GM19468 (cell line): ENCODE results near the gene ITGB8.
"Not testable (repeated sequence)": the region's sequence is repeated elsewhere in the genome, so short reads cannot be mapped to it uniquely, and the experiment has no call there.

ENCODE experiments used
- ATAC-seq: cut with Tn5 transposase; IDR thresholded peaks from one replicate; pipeline ENCODE4 v1.9.1; 2021; ENCODE audit warnings: mild to moderate bottlenecking, moderate library complexity, moderate number of reproducible peaks; ENCODE audit not compliant: unreplicated experiment; ENCODE audit errors: extremely low read depth

The ITGB8 gene

DNA sequence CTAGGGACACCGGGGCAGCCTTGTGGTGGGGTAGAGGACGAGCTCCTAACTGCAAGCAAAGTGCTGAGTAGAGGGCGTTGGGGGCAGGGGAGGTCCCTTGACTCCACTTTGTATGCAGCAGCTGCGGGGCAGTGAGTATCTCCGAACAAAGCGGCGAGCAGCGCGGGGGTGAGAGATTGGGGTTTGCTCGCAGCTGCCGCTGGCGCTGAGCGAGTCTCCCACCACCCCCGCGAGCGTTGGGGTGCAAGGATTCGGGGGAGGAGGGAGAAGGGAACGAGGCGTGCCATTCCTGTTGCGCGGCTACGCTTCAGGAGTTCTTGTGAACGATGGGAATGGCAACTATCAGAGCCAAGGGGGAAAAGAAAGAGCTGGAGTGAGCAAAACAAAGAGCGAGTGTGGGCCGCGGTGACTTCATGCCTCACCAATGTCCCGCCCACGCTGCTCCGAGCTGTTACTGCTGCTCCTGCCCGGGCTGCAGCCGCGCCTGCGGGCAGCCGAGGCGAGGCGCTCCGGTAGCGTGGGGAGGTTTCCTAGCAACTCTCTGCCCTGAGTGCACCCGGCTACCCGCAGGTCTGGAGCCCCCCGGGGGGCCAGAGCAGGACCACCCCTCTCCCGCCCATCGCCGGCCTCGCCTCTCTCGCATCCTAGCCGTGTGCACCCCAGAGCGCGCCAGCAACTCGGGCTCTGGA is at the start of gene ITGB8:
ITGB8 (plus strand) TSS at position 662 of the 689 bp plus-strand sequence. CDS start 907 bp downstream, outside the sequence.
- peak; percentile 34 for ATAC-seq

GRCh38 chr7:20282959-20283358 is 47.7 kb upstream of the ITGB8 start:
- ATAC-seq, result no peak

DNA sequence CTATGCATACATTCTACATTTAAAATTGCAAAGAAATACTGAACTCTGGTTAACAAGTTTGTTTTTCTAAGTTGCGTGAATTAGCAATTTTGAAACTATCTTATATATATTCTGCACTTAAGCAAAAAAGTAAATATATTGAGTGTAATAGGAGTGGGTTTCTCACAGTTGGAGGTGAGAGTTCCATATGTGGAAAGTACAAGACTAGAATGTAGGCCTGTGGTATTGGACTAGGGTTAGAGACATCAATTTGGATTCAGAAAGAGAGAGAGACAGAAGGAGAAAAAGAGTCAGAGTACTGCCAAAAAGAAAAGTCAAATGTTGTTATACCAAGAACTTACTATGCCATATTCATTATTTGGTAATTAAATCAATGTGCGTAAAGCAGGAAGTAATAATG is 47.3 kb upstream of the ITGB8 start:
- ATAC-seq, result no peak

DNA sequence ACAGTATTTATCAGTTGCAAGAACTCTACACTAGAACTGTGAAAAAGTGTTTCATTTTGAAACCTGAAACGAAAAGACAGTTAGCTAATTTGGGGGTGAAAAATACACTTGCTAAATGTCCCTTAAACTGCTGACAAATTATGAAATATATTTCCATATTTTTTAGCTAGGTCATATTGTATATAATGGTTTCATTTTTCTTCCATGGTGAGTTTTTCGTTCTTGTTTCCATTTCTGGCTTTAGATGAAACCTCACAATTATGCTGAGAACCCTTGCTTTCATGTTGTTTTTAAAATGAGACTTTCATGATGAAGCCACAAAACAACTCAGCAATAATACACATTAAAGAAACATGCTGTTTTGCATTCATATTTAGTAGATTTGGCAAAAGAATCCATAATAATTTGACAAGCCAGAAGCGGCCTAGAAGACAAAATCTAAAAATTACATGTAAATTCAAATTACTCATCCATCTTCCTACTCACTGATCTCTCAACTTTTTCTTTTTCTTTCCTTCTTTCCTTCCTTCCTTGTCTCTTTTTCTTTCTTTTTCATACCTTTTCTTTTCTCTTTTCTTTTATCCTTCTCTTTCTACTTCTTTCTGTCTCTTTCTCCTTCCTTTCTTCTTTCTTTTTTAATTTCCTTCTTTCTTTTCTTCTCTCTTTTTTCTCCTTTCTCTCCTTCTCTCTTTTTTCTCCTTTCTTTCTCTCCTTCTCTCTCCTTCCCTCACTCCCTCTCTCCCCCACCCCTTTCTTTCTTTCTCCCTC is 46.5 kb upstream of the ITGB8 start:
- no peak for ATAC-seq

- ATAC-seq, result no peak
These were observed 45.9 kb upstream of the ITGB8 start for GRCh38 chr7:20284771-20285143.

- ATAC-seq, result no peak
These were observed 43.4 kb upstream of the ITGB8 start for GRCh38 chr7:20287317-20287716.

- no peak for ATAC-seq
These were observed 42.7 kb upstream of the ITGB8 start for GRCh38 chr7:20288036-20288435.

DNA sequence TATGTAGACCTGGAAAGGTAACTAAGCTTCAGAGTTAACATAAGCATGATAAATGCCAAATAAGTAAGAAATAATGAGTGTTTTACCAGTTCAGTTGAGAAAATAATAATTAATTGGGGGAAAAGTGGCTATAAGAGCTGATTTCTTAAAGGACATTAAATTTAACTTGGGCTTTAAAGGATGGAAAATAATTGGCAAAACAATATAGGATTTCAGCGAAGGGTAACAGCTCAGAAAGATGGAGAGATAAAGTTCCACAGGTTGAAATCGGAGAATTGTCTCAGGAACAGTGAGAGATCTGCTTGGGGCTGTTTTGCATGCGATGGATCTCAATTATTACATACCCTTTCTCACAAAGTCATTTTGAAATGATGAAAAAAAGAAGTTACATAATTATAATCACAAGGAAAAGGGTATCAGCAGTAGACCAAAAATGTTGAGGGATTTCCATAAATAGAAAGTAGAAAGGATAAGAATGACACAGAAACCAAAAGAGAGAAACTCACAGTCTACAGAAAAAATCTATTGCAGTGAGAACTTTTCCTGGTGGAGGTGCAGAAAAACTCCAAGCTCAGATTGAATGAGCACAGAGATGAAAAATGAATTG is 40.1 kb upstream of the ITGB8 start:
- ATAC-seq, result no peak

- ATAC-seq, result no peak
These were observed 37.4 kb upstream of the ITGB8 start for GRCh38 chr7:20293336-20293735.

DNA sequence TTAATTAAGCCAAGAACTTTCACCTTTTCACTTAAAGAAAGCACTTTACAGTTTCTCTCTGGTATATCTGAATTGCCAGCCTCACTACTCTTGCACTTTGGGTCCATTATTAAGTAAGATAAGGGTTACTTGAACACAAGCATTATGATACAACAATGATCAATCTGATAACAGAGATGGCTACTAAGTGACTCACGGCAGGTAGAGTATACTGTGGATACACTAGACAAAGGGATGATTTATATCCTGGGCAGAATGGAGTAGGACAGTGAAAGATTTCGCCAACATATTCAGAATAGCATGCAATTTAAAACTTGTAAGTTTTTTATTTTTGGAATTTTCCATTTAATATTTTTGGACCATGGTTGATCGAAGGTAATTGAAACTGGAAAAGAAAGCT is 34.3 kb upstream of the ITGB8 start:
- no peak for ATAC-seq

DNA sequence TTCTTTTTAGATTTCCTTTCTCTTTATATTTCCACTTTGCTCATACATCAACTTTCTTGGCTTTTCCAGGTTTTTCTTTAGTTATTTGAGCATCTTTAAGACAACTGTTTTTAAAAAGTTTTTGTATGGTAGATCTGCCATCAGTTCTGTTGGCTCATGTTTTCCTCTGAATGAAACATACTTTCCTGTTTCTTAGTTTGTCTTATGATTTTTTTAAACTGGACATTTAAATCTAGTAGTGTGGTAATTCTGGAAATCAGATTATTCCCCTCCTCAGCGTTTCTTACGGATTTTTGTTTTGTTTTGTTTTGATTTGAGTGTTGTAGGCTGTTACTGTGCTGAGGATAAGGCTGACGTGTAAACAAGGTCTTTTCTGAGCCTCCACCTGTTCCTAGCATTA is 33.8 kb upstream of the ITGB8 start:
- no peak for ATAC-seq

- no peak for ATAC-seq
These were observed 32.2 kb upstream of the ITGB8 start for GRCh38 chr7:20298486-20298901.

DNA sequence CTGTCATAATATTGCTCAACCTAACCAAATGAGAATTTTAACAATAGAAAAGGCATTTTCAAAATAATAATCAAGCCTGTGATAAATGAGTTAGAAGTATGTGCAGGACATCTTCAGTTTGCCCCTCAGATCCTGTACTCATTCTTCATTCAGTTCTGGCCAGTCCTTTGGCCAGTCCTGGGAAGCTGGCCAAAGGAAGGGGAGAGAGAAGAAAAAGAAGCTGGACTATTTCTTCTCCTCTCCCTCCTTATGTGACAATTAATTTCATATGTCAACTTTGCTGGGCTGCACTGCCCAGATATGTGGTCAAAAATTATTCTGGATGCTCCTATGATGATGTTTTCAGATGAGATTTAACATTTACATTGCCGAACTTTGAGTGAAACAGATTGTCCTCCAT is 31.6 kb upstream of the ITGB8 start:
- no peak for ATAC-seq

DNA sequence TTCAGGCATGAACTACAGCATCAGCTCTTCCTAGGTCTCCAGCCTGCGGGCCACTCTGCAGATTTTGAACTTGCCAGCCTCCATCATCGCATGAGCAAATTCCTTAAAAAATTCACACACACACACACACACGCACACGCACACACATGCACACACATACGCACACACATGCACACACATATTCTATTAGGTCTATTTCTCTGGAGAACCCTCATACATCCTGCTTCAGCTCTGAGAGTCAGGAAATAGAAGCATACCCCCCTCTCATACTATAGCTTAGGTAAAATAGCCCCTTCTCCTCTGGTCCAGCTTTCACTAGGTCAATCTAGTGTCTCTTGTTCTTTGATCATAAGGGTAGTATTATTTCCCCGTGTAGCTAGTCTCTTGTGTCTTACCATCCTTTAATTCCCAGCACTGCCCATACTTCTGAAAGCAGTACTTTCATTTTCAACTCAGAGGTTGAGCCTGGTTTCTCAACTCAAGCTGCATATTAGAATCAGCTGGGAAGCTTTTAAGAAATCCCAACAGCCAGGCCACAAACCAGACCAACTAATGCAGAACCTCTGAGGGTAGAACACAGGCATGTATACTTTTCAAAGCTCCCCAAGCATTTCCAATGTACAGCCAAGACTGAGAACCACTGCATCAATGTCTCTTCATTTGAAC is 30.9 kb upstream of the ITGB8 start:
- ATAC-seq, result no peak

- ATAC-seq, result no peak
These were observed 29.3 kb upstream of the ITGB8 start for GRCh38 chr7:20301311-20301939.

DNA sequence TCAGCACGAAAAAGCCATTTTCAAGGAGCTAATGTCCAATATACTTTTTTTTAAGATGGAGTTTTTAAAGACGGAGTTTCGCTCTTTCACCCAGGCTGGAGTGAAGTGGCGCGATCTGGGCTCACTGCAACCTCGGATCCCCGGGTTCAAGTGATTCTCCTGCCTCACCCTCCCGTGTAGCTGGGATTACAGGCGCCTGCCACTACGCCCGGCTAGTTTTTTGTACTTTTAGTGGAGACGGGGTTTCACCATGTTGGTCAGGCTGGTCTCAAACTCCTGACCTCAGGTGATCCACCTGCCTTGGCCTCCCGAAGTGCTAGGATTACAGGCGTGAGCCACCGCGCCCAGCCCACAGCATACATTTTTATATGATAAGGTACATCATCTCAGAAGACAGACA is 28.4 kb upstream of the ITGB8 start:
- not testable (repeated sequence) for ATAC-seq

DNA sequence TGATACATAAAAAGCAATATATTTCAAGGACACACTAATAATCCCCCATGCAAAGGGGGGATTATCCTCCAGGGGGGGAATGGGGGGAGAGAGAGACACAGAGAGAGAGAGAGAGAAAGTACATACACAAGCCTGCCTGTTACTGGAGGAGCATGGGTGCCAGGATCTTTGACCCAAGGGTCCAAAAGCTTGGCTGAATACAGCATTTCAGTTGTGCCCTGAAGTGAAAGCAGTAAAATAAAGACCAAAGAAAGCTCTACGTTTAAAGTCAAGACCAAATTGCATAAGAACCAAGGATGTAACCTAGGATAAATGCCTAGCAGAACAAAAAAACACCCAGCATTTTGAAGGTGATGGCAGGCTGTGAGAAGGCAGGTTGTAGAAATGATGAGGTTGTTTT is 27.8 kb upstream of the ITGB8 start:
- ATAC-seq, result no peak

DNA sequence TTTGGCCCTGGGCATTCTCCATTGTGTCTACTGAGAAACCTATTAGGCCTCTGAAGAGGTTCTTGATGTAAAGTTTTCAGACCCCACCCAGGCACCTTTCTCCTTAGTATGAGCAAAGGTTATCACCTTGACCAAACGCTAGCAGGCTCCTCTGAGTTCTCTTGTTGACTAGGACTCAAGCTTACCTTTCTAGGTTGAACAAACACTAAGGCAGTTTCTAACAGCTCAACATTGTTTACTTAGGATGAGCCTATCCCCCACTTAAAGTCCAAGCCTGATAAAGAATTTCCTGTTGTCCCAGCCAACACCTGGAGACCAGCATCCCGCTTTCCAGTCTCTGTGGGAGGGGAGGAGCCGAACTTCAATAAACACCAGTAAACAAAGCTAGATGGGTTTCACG is 26.3 kb upstream of the ITGB8 start:
- ATAC-seq, result no peak

DNA sequence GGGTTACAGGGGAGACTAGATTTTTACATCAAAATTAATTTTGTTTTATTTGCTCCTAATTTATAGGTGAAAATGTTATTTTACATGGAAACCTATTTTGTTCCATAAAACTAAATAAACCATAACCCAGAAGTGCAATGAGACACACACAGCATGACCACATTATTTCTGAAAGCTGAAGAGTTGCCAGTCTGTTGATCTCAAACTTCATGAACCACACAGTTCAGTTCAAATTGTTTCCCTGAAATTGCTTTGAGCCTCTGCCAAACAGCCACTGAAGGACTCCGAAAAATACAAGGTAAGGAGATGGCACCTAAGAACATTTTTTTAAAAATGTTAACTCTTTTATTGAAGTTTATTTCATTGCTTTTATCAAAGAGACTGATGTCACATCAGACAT is 25.0 kb upstream of the ITGB8 start:
- no peak for ATAC-seq

DNA sequence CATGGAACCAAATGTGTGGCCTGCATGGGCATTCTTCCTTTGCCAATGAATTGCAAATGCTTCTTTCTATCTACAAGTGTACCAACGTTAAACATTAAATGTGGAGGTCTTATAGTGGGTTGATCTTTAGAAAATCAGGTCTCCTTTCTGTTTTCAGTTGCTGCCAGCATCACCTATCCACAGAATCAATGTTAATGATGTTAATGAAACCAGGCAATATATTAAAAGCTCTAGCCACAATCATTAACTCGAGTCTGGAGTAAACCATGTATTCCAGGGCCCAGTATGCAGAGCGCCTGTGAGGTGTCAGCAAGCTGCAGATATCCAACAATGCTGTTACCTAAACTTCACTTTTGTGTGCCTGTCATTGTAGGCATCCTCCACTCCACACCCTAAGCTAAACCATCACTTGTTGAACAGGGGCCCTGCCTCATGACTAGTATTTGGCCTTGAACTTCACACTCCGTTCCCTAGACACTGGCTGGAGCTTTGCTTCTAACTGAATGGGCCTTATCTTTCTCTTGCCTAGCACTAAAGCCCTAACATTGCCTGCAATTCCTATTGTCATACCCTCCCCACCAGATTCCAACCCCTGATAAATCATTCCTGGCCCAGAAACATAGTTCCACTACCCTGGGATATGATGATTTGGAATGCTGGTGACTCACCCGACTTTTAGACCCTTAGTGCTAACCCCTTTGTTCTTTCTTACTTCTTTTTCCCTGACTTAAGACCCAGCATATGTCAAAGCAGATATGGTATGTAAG is 24.3 kb upstream of the ITGB8 start:
- no peak for ATAC-seq
